Mucosa of gallbladder (tissue), 1 donor: Measurements from ENCODE around the gene MSH6. TPM values are rescaled to one million over a fixed set of nuclear protein-coding genes. Genes with fewer than 3 reads are reported as not detected.
"Not testable (repeated sequence)": the region's sequence is repeated elsewhere in the genome, so short reads cannot be mapped to it uniquely, and the experiment has no call there.

Experiments
- DNase-seq: peaks from one replicate; pipeline ENCODE4 v3.0.0-alpha.2; 2020; ENCODE audit warnings: low spot score
- total RNA-seq: library from RNA; stranded (reverse); gene quantifications from one replicate; pipeline ENCODE4 v1.2.1, GENCODE V29; 2021
- donor health status: DM: no; HTN: no; CAD: no.

The MSH6 gene
- total RNA-seq, 1 donor from 2014 or later = 46.3 TPM

GRCh38 chr2:47844162-47844561 is 61.2 kb downstream of the MSH6 start:
- no peak for DNase-seq

- no peak for DNase-seq
Measured at GRCh38 chr2:47849368-47849767, 66.4 kb downstream of the MSH6 start.

- DNase-seq = no peak
Measured at GRCh38 chr2:47850198-47850597, 67.3 kb downstream of the MSH6 start.

GRCh38 chr2:47853067-47853777 is 70.3 kb downstream of the MSH6 start:
- not testable (repeated sequence) for DNase-seq

Other genes starting within 250 kb of the MSH6 start
- gene KCNK12, start 212.2 kb upstream of the MSH6 start, total RNA-seq = 0.12 TPM
- gene FBXO11, start 123.4 kb downstream of the MSH6 start, total RNA-seq = 58.2 TPM